ENCODE measurements around the gene AZU1. TPM values are rescaled to one million over a fixed set of nuclear protein-coding genes. Genes with fewer than 3 reads are reported as not detected.
A peak's percentile ranks its signal among the peaks of the same experiment; 100 is the strongest.

The AZU1 gene
- total and polyA plus RNA-seq, 2 experiments from 2014 or later, result 1.5 to 5.7 TPM

DNA sequence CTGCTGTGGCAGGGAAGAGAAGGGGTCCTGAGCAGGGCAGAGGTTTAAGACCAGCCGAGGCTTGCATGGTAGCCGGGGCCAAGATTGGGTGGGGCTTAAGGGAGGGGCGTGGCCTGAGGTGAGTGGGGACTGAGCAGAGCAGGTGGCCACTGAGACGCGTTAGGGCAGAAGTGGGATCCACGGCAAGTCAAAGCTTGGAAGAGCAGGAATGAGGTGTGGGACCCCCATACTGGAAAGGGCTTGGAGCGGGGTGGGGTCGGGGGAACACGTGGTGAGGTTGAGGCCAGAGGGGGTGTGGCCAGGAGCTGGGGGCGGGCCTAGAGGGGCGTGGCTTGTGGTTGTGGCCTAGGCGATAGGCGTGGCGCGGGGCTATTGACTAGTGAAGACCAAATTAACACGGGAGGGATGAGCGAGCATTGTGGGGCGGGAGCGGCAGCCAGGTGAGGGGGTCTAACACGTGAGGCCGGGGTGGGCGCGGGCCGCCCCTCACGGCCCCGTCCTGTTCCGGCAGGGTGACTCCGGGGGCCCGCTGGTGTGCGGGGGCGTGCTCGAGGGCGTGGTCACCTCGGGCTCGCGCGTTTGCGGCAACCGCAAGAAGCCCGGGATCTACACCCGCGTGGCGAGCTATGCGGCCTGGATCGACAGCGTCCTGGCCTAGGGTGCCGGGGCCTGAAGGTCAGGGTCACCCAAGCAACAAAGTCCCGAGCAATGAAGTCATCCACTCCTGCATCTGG is 35.1 kb downstream of the AZU1 start:
- H3K36me3 ChIP-seq, result peaks cover 2% of the 10 kb centered on the region
- peak; percentile 61 to 79 for DNase-seq (ENCODE audit: low read depth in 1 of 2, low spot score in 1 of 2)
- peak overlapping the region; percentile 5 for H3K4me3 ChIP-seq
- H3K27me3 ChIP-seq, result peaks cover 32% of the 10 kb centered on the region
- H3K4me1 ChIP-seq (ENCODE audit: low read depth), result no peaks in the 10 kb centered on the region
- H3K27ac ChIP-seq, result no peak overlapping the region
- no peaks in the 10 kb centered on the region for H3K9me3 ChIP-seq (ENCODE audit: low read depth)
- no peak for TF ChIP-seq CTCF (IDR thresholded peaks at IDR 0.05; ENCODE audit: low read depth, low read length)

DNA sequence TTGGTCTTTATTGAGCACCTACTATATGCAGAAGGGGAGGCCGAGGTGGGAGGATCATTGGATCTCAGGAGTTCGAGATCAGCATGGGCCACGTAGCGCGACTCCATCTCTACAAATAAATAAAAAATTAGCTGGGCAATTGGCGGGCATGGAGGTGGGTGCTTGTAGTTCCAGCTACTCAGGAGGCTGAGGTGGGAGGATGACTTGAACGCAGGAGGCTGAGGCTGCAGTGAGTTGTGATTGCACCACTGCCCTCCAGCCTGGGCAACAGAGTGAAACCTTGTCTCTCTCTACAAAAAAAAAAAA is 35.6 kb downstream of the AZU1 start:
- no peaks in the 10 kb centered on the region for H3K4me1 ChIP-seq (ENCODE audit: low read depth)
- no peak for TF ChIP-seq CTCF (IDR thresholded peaks at IDR 0.05; ENCODE audit: low read depth, low read length)

GRCh38 chr19:866769-867300 is 39.2 kb downstream of the AZU1 start:
- H3K4me3 ChIP-seq, result no peak overlapping the region
- peaks cover 2% of the 10 kb centered on the region for H3K27me3 ChIP-seq
- H3K9me3 ChIP-seq (ENCODE audit: low read depth), result no peaks in the 10 kb centered on the region
- H3K36me3 ChIP-seq, result peaks cover 10% of the 10 kb centered on the region
- no peak for DNase-seq (ENCODE audit: low read depth in 1 of 2, low spot score in 1 of 2)
- H3K4me1 ChIP-seq (ENCODE audit: low read depth), result no peaks in the 10 kb centered on the region
- TF ChIP-seq CTCF (IDR thresholded peaks at IDR 0.05; ENCODE audit: low read depth, low read length), result no peak
- H3K27ac ChIP-seq, result no peak overlapping the region

More for the DNA sequence above, 35.6 kb downstream of the AZU1 start:
- Histone ChIP-seq H3K9me3 (ENCODE audit: low read depth) (no peaks in the 10 kb centered on the region), H3K27ac (no peak overlapping the region), H3K36me3 (peaks cover 7% of the 10 kb centered on the region), H3K4me3 (no peak overlapping the region), H3K27me3 (peaks cover 32% of the 10 kb centered on the region)
- no peak for DNase-seq (ENCODE audit: low read depth in 1 of 2, low spot score in 1 of 2)

- H3K9me3 ChIP-seq (ENCODE audit: low read depth), result no peaks in the 10 kb centered on the region
- H3K36me3 ChIP-seq, result peaks cover 10% of the 10 kb centered on the region
- DNase-seq (ENCODE audit: low read depth in 1 of 2, low spot score in 1 of 2), result no peak
- H3K27me3 ChIP-seq, result no peaks in the 10 kb centered on the region
- no peak overlapping the region for H3K27ac ChIP-seq
- TF ChIP-seq CTCF (IDR thresholded peaks at IDR 0.05; ENCODE audit: low read depth, low read length), result no peak
- no peaks in the 10 kb centered on the region for H3K4me1 ChIP-seq (ENCODE audit: low read depth)
- no peak overlapping the region for H3K4me3 ChIP-seq
Observed at GRCh38 chr19:867301-867793, 39.7 kb downstream of the AZU1 start.

DNA sequence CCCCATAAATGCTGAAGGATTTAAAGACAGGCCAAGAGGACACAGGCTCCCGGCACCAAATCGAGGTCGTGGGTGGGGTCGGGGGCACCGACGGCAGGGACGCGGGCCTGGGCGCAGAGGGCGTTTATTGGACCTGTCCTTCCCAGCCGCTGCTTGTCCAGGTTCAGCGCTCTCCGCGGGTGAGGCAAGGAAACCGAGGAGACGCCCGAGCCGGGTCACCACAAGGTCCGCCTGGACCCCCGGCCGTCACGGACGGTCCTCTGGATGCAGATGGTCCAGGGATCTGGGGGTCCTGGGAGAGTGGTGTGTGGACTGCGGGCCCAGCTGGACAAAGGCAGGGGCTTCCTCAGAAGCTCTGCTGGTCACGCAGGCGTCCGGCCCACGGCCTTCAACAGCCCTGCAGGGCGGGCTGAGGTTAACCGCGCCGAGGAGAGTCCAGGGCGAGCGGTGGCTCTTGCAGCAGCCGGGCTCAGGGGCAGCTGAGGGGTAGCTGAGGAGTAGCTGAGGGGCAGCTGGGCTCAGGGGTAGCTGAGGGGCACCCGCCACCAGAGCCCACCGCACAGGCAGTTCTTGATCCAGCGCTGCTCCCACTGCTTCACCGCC is 40.3 kb downstream of the AZU1 start:
- Histone ChIP-seq H3K4me1 (ENCODE audit: low read depth) (no peaks in the 10 kb centered on the region), H3K36me3 (peaks cover 10% of the 10 kb centered on the region), H3K27me3 (no peaks in the 10 kb centered on the region), H3K4me3 (no peak overlapping the region), H3K9me3 (ENCODE audit: low read depth) (no peaks in the 10 kb centered on the region), H3K27ac (no peak overlapping the region)
- no peak for TF ChIP-seq CTCF (IDR thresholded peaks at IDR 0.05; ENCODE audit: low read depth, low read length)
- no peak for DNase-seq (ENCODE audit: low read depth in 1 of 2, low spot score in 1 of 2)
